HPDE6-E6E7 (cell line): Measurements from ENCODE around the gene CACNA1S.

Experiments
- DNase-seq: peaks from one replicate; pipeline ENCODE4 v3.0.0; 2011; ENCODE audit warnings: missing footprints; ENCODE audit errors: extremely low spot score

CACNA1S gene

GRCh38 chr1:201093962-201094361 lies 18.3 kb downstream of the CACNA1S start:
- no peak for DNase-seq

GRCh38 chr1:201093561-201093960 lies 18.7 kb downstream of the CACNA1S start:
- DNase-seq: no peak

- no peak for DNase-seq
Observed at GRCh38 chr1:201092738-201093137, 19.5 kb downstream of the CACNA1S start.

- DNase-seq: no peak
Observed at GRCh38 chr1:201091256-201091655, 21.0 kb downstream of the CACNA1S start.

GRCh38 chr1:201090541-201090940 lies 21.7 kb downstream of the CACNA1S start:
- no peak for DNase-seq

- DNase-seq: no peak
Observed at GRCh38 chr1:201089596-201089995, 22.6 kb downstream of the CACNA1S start.

- DNase-seq: peak; percentile 33
Observed at GRCh38 chr1:201088901-201089525, 23.2 kb downstream of the CACNA1S start.

- no peak for DNase-seq
Observed at GRCh38 chr1:201088395-201088794, 23.8 kb downstream of the CACNA1S start.

GRCh38 chr1:201085902-201086735 lies 26.1 kb downstream of the CACNA1S start:
- peak; percentile 77 for DNase-seq

GRCh38 chr1:201084295-201084694 lies 27.9 kb downstream of the CACNA1S start:
- no peak for DNase-seq

- DNase-seq: no peak
Observed at GRCh38 chr1:201083741-201084140, 28.5 kb downstream of the CACNA1S start.

GRCh38 chr1:201080135-201080534 lies 32.1 kb downstream of the CACNA1S start:
- DNase-seq: no peak

GRCh38 chr1:201077736-201078135 lies 34.5 kb downstream of the CACNA1S start:
- DNase-seq: no peak

- DNase-seq: no peak
Observed at GRCh38 chr1:201077116-201077515, 35.1 kb downstream of the CACNA1S start.

GRCh38 chr1:201076092-201076491 lies 36.1 kb downstream of the CACNA1S start:
- no peak for DNase-seq

- no peak for DNase-seq
Observed at GRCh38 chr1:201074018-201074417, 38.2 kb downstream of the CACNA1S start.

GRCh38 chr1:201072922-201073321 lies 39.3 kb downstream of the CACNA1S start:
- no peak for DNase-seq

- DNase-seq: peak; percentile 37
Observed at GRCh38 chr1:201072149-201072548, 40.1 kb downstream of the CACNA1S start.

- DNase-seq: no peak
Observed at GRCh38 chr1:201069636-201070035, 42.6 kb downstream of the CACNA1S start.

GRCh38 chr1:201068976-201069375 lies 43.2 kb downstream of the CACNA1S start:
- no peak for DNase-seq

- no peak for DNase-seq
Observed at GRCh38 chr1:201066986-201067385, 45.2 kb downstream of the CACNA1S start.

- no peak for DNase-seq
Observed at GRCh38 chr1:201065686-201066085, 46.5 kb downstream of the CACNA1S start.

- no peak for DNase-seq
Observed at GRCh38 chr1:201064806-201065205, 47.4 kb downstream of the CACNA1S start.
